Astrocyte of the spinal cord (primary cell): Measurements from ENCODE around the gene C2CD4C.

Experiments
- DNase-seq: peaks from one replicate; pipeline ENCODE4 v3.0.0; 2011; ENCODE audit warnings: low read depth, low spot score
- H3K4me3 ChIP-seq: 2 replicates; pipeline ENCODE4 v1.5.1; 2011; ENCODE audit warnings: low read depth, mild to moderate bottlenecking, low read length, moderate library complexity
- in situ Hi-C: cut with HindIII; loops from 2 replicates; pipeline ENCODE4 v1.10.0; 2017; ENCODE audit warnings: low sequenced_read_pairs
- TF ChIP-seq, protein P1 (sequence below): IDR thresholded peaks from 2 replicates; pipeline ENCODE4 v1.5.1; 2012; ENCODE audit warnings: low read depth, mild to moderate bottlenecking, low read length, inconsistent platforms

C2CD4C gene

DNA sequence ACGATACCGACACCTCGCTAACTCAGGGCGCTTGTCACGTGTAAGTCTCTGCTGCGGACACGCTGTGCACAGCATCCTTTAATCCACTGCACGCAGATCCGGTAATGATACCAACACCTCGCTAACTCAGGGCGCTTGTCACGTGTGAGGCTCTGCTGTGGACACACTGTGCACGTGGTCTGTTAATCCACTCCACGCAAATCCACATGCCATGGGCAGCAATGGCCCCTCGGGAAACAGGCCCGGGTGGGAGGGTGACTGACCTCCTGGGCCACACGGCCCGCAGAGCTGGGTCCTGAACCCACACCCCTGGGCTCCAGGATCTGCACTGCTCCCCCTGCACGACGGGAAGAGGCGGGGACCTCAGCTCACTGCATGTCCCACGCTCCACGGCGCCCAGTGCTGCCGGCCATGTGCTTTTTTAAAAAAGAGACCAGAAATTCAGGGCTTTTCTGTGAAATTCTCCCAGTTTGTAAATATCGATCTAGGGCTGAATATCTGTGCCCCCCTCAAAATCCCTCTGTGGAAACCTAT, 35.8 kb upstream of the C2CD4C start:
- TF ChIP-seq, protein P1, sequence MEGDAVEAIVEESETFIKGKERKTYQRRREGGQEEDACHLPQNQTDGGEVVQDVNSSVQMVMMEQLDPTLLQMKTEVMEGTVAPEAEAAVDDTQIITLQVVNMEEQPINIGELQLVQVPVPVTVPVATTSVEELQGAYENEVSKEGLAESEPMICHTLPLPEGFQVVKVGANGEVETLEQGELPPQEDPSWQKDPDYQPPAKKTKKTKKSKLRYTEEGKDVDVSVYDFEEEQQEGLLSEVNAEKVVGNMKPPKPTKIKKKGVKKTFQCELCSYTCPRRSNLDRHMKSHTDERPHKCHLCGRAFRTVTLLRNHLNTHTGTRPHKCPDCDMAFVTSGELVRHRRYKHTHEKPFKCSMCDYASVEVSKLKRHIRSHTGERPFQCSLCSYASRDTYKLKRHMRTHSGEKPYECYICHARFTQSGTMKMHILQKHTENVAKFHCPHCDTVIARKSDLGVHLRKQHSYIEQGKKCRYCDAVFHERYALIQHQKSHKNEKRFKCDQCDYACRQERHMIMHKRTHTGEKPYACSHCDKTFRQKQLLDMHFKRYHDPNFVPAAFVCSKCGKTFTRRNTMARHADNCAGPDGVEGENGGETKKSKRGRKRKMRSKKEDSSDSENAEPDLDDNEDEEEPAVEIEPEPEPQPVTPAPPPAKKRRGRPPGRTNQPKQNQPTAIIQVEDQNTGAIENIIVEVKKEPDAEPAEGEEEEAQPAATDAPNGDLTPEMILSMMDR = no peak
- in situ Hi-C loops = no loop called here

DNA sequence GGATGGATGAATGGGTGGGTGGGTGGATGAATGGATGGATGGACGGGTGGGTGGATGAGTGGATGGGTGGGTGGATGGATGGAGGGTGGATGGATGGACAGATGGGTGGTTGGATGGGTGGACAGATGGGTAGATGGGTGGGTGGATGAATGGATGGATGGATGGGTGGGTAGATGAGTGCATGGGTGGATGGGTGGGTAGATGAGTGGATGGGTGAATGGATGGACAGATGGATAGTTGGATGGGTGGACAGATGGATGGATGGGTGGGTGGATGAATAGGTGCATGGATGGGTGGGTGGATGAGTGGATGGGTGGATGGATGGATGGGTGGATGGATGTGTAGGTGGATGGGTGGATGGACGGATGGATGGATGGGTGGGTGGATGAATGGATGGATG, 34.1 kb upstream of the C2CD4C start:
- DNase-seq = no peak
- in situ Hi-C loops = no loop called here
- TF ChIP-seq, protein P1 = no peak
- no peak overlapping the region for H3K4me3 ChIP-seq

More for the DNA sequence above, 35.8 kb upstream of the C2CD4C start:
- H3K4me3 ChIP-seq = no peak overlapping the region
- DNase-seq = no peak

DNA sequence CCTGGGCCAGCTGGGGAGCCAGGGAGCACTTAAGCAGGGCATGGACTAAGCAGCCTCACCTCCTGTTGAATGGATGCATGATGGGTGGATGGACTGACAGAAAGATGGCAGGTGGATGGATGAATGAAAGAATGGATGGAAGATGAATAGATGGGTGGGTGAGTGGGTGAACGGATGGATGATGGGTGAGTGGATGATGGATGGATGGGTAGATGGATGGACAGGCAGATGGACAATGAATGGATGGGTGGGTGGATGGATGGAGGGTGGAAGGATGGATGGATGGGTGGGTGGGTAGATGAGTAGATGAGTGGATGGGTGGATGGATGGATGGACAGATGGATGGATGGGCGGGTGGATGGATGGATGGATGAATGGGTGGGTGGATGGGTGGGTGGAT, 33.1 kb upstream of the C2CD4C start:
- TF ChIP-seq, protein P1 = no peak
- H3K4me3 ChIP-seq = no peak overlapping the region
- DNase-seq = no peak
- in situ Hi-C loops = no loop called here

DNA sequence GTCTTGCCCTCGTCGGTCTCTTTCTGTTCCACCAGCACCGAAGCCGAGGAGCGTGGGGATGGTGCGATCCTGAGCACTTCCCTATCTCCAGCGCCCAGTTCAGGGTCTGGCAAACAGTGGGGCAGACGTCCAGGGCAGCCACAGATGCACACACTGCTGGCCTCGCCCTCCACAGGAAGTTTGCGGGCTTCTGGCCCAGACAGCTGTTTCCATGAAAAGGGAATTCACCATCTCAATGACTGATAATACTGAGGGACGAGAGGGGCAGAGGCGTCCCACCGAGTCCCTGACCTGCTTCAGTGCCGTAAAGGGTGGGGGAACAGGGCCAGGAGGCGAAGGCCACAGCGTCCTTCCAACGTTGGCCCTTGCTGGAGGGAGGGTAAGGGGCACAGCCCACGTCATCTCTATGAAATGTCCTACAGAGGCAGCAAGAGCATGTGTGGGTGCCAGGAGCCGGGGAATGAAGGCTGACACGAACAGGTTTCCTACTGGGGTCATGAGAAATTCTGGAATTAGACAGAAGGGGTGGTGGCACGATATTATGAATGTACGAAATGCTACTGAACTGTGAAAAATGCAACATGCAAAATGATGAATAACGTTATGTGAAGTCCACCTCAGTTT, 32.4 kb upstream of the C2CD4C start:
- TF ChIP-seq, protein P1 = no peak
- DNase-seq = no peak
- H3K4me3 ChIP-seq = no peak overlapping the region
- in situ Hi-C loops = no loop called here

DNA sequence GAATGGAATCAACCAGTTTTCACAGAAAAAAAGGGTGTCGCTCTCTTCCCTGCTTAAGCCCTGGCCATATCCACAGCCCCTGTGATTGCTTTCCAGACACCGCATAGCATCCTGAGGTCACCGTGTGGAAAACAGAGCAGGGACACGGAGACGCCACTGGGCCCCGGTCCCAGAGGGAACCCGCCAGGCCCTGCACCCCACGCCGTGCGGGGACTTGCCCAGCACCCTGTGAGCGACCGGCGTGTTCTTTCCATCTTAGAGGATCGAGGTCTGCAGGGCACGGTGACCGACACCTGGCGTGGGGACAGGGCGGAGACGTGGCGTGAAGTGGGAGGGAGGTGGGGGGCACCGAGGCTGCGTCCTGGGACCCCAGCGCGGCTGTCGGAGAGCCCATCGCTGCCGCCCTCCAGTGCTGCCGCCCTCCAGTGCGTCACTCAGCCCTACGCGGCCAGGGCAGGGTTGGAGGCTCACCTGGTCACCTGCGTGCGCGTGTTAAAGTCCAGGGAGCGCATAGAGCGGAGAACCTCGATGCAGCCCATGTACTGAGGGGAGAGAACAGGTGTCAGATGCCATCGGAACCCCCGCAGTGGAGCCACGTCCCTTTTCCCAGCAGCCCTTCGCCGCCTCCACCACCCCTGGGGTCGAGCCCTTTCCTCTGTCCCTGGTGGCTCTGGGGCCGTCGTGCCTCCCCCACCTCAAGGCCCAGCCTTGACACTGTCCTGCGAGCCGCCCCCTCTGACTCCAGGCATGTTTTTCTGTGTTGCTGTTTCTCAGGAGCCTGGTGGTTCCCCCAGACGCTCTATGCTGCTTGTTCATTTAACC, 31.7 kb upstream of the C2CD4C start:
- H3K4me3 ChIP-seq = no peak overlapping the region
- in situ Hi-C loops = no loop called here
- no peak for DNase-seq
- TF ChIP-seq, protein P1 = no peak

DNA sequence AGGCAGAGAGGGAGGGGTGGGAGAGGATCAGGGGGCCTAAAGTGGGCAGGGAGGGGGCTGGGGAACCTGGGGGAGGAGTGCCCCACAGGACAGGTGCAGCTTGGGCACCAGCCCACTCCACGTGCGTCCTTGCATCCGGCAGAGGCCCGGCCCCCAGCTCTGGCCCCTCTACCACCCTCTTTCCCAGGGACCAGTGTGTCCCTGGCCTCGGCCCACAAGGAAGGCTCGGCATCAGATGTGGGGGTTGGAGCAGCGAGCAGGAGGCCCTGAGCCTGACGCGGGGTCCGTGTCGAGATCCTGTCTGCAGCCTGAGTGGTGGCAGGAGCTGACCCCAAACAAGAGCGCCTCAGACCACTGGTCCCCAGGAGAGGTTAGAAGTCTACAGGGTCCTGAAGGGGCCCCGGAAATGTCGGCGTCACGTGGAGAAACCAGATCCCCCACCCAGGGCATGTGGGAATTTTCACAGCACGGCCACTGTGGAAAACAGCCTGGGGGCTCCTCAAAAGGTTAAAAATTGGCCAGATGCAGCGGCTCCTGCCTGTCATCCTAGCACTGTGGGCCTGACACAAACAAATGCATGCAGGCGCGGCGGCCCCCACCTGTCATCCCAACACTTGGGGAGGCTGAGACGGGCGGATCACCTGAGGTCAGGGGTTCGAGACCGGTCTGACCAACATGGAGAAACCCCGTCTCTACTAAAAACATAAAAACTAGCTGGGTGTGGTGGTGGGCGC, 30.4 kb upstream of the C2CD4C start:
- no peak overlapping the region for H3K4me3 ChIP-seq
- in situ Hi-C loops = no loop called here
- no peak for DNase-seq
- TF ChIP-seq, protein P1 = no peak
